CD1c-positive myeloid dendritic cell (primary cell): ENCODE results near the gene DAPL1.
A peak's percentile ranks its signal among the peaks of the same experiment; 100 is the strongest.

Experiments used
- DNase-seq: peaks from one replicate; pipeline ENCODE4 v3.0.0-alpha.2; 2016; ENCODE audit errors: extremely low spot score

DAPL1 gene

GRCh38 chr2:158795195-158795924, at the start of gene DAPL1:
DAPL1 (plus strand) TSS chr2:158795317; CDS start chr2:158795373, 56 bp downstream.
- DNase-seq = no peak

- no peak for DNase-seq
Measured at GRCh38 chr2:158745866-158746382, 49.2 kb upstream of the DAPL1 start.

- DNase-seq = no peak
Measured at GRCh38 chr2:158746488-158746887, 48.6 kb upstream of the DAPL1 start.

- DNase-seq = no peak
Measured at GRCh38 chr2:158747281-158747680, 47.8 kb upstream of the DAPL1 start.

- DNase-seq = no peak
Measured at GRCh38 chr2:158748926-158749590, 46.1 kb upstream of the DAPL1 start.

GRCh38 chr2:158750458-158751125, 44.5 kb upstream of the DAPL1 start:
- DNase-seq = no peak

- DNase-seq = peak; percentile 69
Measured at GRCh38 chr2:158753641-158754611, 41.2 kb upstream of the DAPL1 start.

- DNase-seq = peak; percentile 6
Measured at GRCh38 chr2:158755310-158756087, 39.6 kb upstream of the DAPL1 start.

- DNase-seq = no peak
Measured at GRCh38 chr2:158756331-158756730, 38.8 kb upstream of the DAPL1 start.

- peak; percentile 57 for DNase-seq
Measured at GRCh38 chr2:158756976-158757375, 38.1 kb upstream of the DAPL1 start.

- DNase-seq = no peak
Measured at GRCh38 chr2:158760887-158761286, 34.2 kb upstream of the DAPL1 start.

GRCh38 chr2:158761621-158762020, 33.5 kb upstream of the DAPL1 start:
- no peak for DNase-seq

- DNase-seq = no peak
Measured at GRCh38 chr2:158762336-158762735, 32.8 kb upstream of the DAPL1 start.

- no peak for DNase-seq
Measured at GRCh38 chr2:158766524-158766923, 28.6 kb upstream of the DAPL1 start.

GRCh38 chr2:158772306-158773078, 22.6 kb upstream of the DAPL1 start:
- no peak for DNase-seq

- DNase-seq = no peak
Measured at GRCh38 chr2:158773121-158773520, 22.0 kb upstream of the DAPL1 start.

GRCh38 chr2:158774681-158775080, 20.4 kb upstream of the DAPL1 start:
- DNase-seq = no peak

GRCh38 chr2:158775273-158776027, 19.7 kb upstream of the DAPL1 start:
- no peak for DNase-seq

GRCh38 chr2:158776231-158776630, 18.9 kb upstream of the DAPL1 start:
- DNase-seq = no peak
